Stimulated activated memory B cell treated with anti-CD40 and anti-IgM and Interleukin-4, amounts not matched to agents 10 μg/mL and 1 μg/mL and 100 μg/mL, for 72 hours (primary cell): ENCODE measurements around the gene CNN3.

Experiments
- ATAC-seq: fragments of 150-1000 bp; cut with Tn5 transposase; 2 replicates; pipeline ENCODE4 v1.10.0; 2021
- H3K27ac Mint-ChIP-seq: one replicate; pipeline ENCODE4 v1.8.0; 2022; ENCODE audit warnings: mild to moderate bottlenecking, mixed read lengths
- H3K27me3 Mint-ChIP-seq: one replicate; pipeline ENCODE4 v1.8.0; 2022; ENCODE audit warnings: mixed read lengths
- H3K36me3 Mint-ChIP-seq: one replicate; pipeline ENCODE4 v1.8.0; 2022; ENCODE audit warnings: mixed read lengths
- H3K4me1 Mint-ChIP-seq: one replicate; pipeline ENCODE4 v1.8.0; 2022; ENCODE audit warnings: mixed read lengths
- H3K4me3 Mint-ChIP-seq: one replicate; pipeline ENCODE4 v1.8.0; 2022; ENCODE audit warnings: mild to moderate bottlenecking, moderate library complexity, mixed read lengths
- H3K9me3 Mint-ChIP-seq: one replicate; pipeline ENCODE4 v1.8.0; 2022; ENCODE audit warnings: mixed read lengths

CNN3 gene

GRCh38 chr1:94936861-94937620, 10.1 kb upstream of the CNN3 start:
- ATAC-seq = no peak
- Mint-ChIP-seq H3K27ac (no peak overlapping the region), H3K4me1 (no peaks in the 10 kb centered on the region), H3K36me3 (no peaks in the 10 kb centered on the region), H3K9me3 (no peaks in the 10 kb centered on the region), H3K4me3 (no peak overlapping the region), H3K27me3 (peaks cover 9% of the 10 kb centered on the region)

GRCh38 chr1:94935476-94935875, 8.6 kb upstream of the CNN3 start:
- Mint-ChIP-seq H3K4me3 (no peak overlapping the region), H3K27me3 (peaks cover 9% of the 10 kb centered on the region), H3K4me1 (no peaks in the 10 kb centered on the region), H3K27ac (no peak overlapping the region), H3K36me3 (no peaks in the 10 kb centered on the region), H3K9me3 (no peaks in the 10 kb centered on the region)
- no peak for ATAC-seq

GRCh38 chr1:94935034-94935433, 8.1 kb upstream of the CNN3 start:
- no peak for ATAC-seq
- Mint-ChIP-seq H3K4me3 (no peak overlapping the region), H3K27ac (no peak overlapping the region), H3K9me3 (no peaks in the 10 kb centered on the region), H3K4me1 (no peaks in the 10 kb centered on the region), H3K27me3 (peaks cover 9% of the 10 kb centered on the region), H3K36me3 (no peaks in the 10 kb centered on the region)

GRCh38 chr1:94934551-94934950, 7.6 kb upstream of the CNN3 start:
- no peak overlapping the region for H3K27ac Mint-ChIP-seq
- ATAC-seq = no peak
- no peak overlapping the region for H3K4me3 Mint-ChIP-seq
- no peaks in the 10 kb centered on the region for H3K4me1 Mint-ChIP-seq
- H3K9me3 Mint-ChIP-seq = no peaks in the 10 kb centered on the region
- H3K27me3 Mint-ChIP-seq = peaks cover 9% of the 10 kb centered on the region
- H3K36me3 Mint-ChIP-seq = no peaks in the 10 kb centered on the region

- peaks cover 6% of the 10 kb centered on the region for H3K4me1 Mint-ChIP-seq
- H3K36me3 Mint-ChIP-seq = no peaks in the 10 kb centered on the region
- H3K27ac Mint-ChIP-seq = no peak overlapping the region
- peaks cover 8% of the 10 kb centered on the region for H3K27me3 Mint-ChIP-seq
- no peaks in the 10 kb centered on the region for H3K9me3 Mint-ChIP-seq
- H3K4me3 Mint-ChIP-seq = no peak overlapping the region
- no peak for ATAC-seq
Observed at GRCh38 chr1:94931254-94931841, 4.4 kb upstream of the CNN3 start.

- Mint-ChIP-seq H3K27me3 (peaks cover 24% of the 10 kb centered on the region), H3K9me3 (no peaks in the 10 kb centered on the region), H3K36me3 (no peaks in the 10 kb centered on the region), H3K27ac (no peak overlapping the region), H3K4me3 (no peak overlapping the region), H3K4me1 (peaks cover 22% of the 10 kb centered on the region)
- no peak for ATAC-seq
Observed at GRCh38 chr1:94929351-94930217, 2.7 kb upstream of the CNN3 start.

GRCh38 chr1:94928293-94928939, 1.5 kb upstream of the CNN3 start:
- Mint-ChIP-seq H3K27ac (no peak overlapping the region), H3K4me3 (peak overlapping the region; percentile 79), H3K36me3 (no peaks in the 10 kb centered on the region), H3K4me1 (peaks cover 27% of the 10 kb centered on the region), H3K27me3 (peaks cover 35% of the 10 kb centered on the region), H3K9me3 (no peaks in the 10 kb centered on the region)
- no peak for ATAC-seq

GRCh38 chr1:94927405-94928175, 680 bp upstream of the CNN3 start:
- no peak for ATAC-seq
- peaks cover 39% of the 10 kb centered on the region for H3K27me3 Mint-ChIP-seq
- peak overlapping the region; percentile 71 for H3K27ac Mint-ChIP-seq
- H3K4me1 Mint-ChIP-seq = peaks cover 27% of the 10 kb centered on the region
- H3K4me3 Mint-ChIP-seq = peak overlapping the region; percentile 79
- no peaks in the 10 kb centered on the region for H3K9me3 Mint-ChIP-seq
- no peaks in the 10 kb centered on the region for H3K36me3 Mint-ChIP-seq

- H3K27me3 Mint-ChIP-seq = peaks cover 39% of the 10 kb centered on the region
Observed at GRCh38 chr1:94926126-94926914, 590 bp downstream of the CNN3 start.

GRCh38 chr1:94925561-94926125, 1.3 kb downstream of the CNN3 start:
- peaks cover 39% of the 10 kb centered on the region for H3K27me3 Mint-ChIP-seq
- H3K27ac Mint-ChIP-seq = no peak overlapping the region
- H3K4me3 Mint-ChIP-seq = peak overlapping the region; percentile 82
- H3K4me1 Mint-ChIP-seq = peaks cover 27% of the 10 kb centered on the region
- no peaks in the 10 kb centered on the region for H3K9me3 Mint-ChIP-seq
- ATAC-seq = no peak
- H3K36me3 Mint-ChIP-seq = no peaks in the 10 kb centered on the region

More at GRCh38 chr1:94926126-94926914, 590 bp downstream of the CNN3 start:
- no peaks in the 10 kb centered on the region for H3K9me3 Mint-ChIP-seq
- peak overlapping the region; percentile 82 for H3K4me3 Mint-ChIP-seq
- no peaks in the 10 kb centered on the region for H3K36me3 Mint-ChIP-seq
- peaks cover 27% of the 10 kb centered on the region for H3K4me1 Mint-ChIP-seq
- ATAC-seq = peak; percentile 55
- H3K27ac Mint-ChIP-seq = no peak overlapping the region

- ATAC-seq = no peak
- Mint-ChIP-seq H3K4me3 (peak overlapping the region; percentile 82), H3K4me1 (peaks cover 27% of the 10 kb centered on the region), H3K27me3 (peaks cover 39% of the 10 kb centered on the region), H3K9me3 (no peaks in the 10 kb centered on the region), H3K27ac (no peak overlapping the region), H3K36me3 (no peaks in the 10 kb centered on the region)
Observed at GRCh38 chr1:94925004-94925403, 1.9 kb downstream of the CNN3 start.

GRCh38 chr1:94922761-94923331, 4.1 kb downstream of the CNN3 start:
- no peak for ATAC-seq
- no peaks in the 10 kb centered on the region for H3K36me3 Mint-ChIP-seq
- H3K4me1 Mint-ChIP-seq = peaks cover 27% of the 10 kb centered on the region
- no peak overlapping the region for H3K27ac Mint-ChIP-seq
- H3K4me3 Mint-ChIP-seq = no peak overlapping the region
- peaks cover 38% of the 10 kb centered on the region for H3K27me3 Mint-ChIP-seq
- H3K9me3 Mint-ChIP-seq = no peaks in the 10 kb centered on the region

GRCh38 chr1:94921977-94922376, 4.9 kb downstream of the CNN3 start:
- ATAC-seq = no peak
- Mint-ChIP-seq H3K27ac (no peak overlapping the region), H3K4me3 (no peak overlapping the region), H3K36me3 (no peaks in the 10 kb centered on the region), H3K27me3 (peaks cover 32% of the 10 kb centered on the region), H3K4me1 (peaks cover 21% of the 10 kb centered on the region), H3K9me3 (no peaks in the 10 kb centered on the region)
